ENCODE measurements around the gene TGFA. TPM values are rescaled to one million over a fixed set of nuclear protein-coding genes. Genes with fewer than 3 reads are reported as not detected.

TGFA gene
- total RNA-seq, 2 donors from 2014 or later: 21.4 to 25.8 TPM

- TF ChIP-seq, protein P1, sequence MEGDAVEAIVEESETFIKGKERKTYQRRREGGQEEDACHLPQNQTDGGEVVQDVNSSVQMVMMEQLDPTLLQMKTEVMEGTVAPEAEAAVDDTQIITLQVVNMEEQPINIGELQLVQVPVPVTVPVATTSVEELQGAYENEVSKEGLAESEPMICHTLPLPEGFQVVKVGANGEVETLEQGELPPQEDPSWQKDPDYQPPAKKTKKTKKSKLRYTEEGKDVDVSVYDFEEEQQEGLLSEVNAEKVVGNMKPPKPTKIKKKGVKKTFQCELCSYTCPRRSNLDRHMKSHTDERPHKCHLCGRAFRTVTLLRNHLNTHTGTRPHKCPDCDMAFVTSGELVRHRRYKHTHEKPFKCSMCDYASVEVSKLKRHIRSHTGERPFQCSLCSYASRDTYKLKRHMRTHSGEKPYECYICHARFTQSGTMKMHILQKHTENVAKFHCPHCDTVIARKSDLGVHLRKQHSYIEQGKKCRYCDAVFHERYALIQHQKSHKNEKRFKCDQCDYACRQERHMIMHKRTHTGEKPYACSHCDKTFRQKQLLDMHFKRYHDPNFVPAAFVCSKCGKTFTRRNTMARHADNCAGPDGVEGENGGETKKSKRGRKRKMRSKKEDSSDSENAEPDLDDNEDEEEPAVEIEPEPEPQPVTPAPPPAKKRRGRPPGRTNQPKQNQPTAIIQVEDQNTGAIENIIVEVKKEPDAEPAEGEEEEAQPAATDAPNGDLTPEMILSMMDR (IDR thresholded peaks at IDR 0.05): no peak
Observed at GRCh38 chr2:70549064-70549710, 4.4 kb downstream of the TGFA start.

GRCh38 chr2:70548233-70548632 lies 5.4 kb downstream of the TGFA start:
- no peaks in the 10 kb centered on the region for H3K36me3 ChIP-seq
- intact Hi-C loops (cut with DNase I): no loop called here
- DNase-seq: no peak
- no peak overlapping the region for H3K27ac ChIP-seq
- H3K27me3 ChIP-seq: peaks cover 3% of the 10 kb centered on the region
- H3K9ac ChIP-seq (ENCODE audit: low read depth in 2 of 2, low read length in 2 of 2): no peak overlapping the region
- no peak overlapping the region for H3K4me3 ChIP-seq
- no peaks in the 10 kb centered on the region for H3K9me3 ChIP-seq
- H3K4me1 ChIP-seq: no peaks in the 10 kb centered on the region
- TF ChIP-seq, protein P1 (IDR thresholded peaks at IDR 0.05): no peak

More at GRCh38 chr2:70549064-70549710, 4.4 kb downstream of the TGFA start:
- Histone ChIP-seq H3K9ac (ENCODE audit: low read depth in 2 of 2, low read length in 2 of 2) (no peak overlapping the region), H3K4me1 (no peaks in the 10 kb centered on the region), H3K9me3 (no peaks in the 10 kb centered on the region), H3K4me3 (no peak overlapping the region), H3K27ac (no peak overlapping the region), H3K27me3 (peaks cover 6% of the 10 kb centered on the region), H3K36me3 (no peaks in the 10 kb centered on the region)
- DNase-seq: no peak
- intact Hi-C loops (cut with DNase I): no loop called here

GRCh38 chr2:70546885-70547284 lies 6.7 kb downstream of the TGFA start:
- Histone ChIP-seq H3K27ac (no peak overlapping the region), H3K9me3 (no peaks in the 10 kb centered on the region), H3K9ac (ENCODE audit: low read depth in 2 of 2, low read length in 2 of 2) (no peak overlapping the region), H3K27me3 (no peaks in the 10 kb centered on the region), H3K4me1 (no peaks in the 10 kb centered on the region), H3K4me3 (no peak overlapping the region), H3K36me3 (no peaks in the 10 kb centered on the region)
- intact Hi-C loops (cut with DNase I): no loop called here
- TF ChIP-seq, protein P1 (IDR thresholded peaks at IDR 0.05): no peak
- DNase-seq: no peak

GRCh38 chr2:70546376-70546775 lies 7.2 kb downstream of the TGFA start:
- H3K27me3 ChIP-seq: no peaks in the 10 kb centered on the region
- no peak for DNase-seq
- intact Hi-C loops (cut with DNase I): no loop called here
- no peaks in the 10 kb centered on the region for H3K36me3 ChIP-seq
- H3K4me1 ChIP-seq: no peaks in the 10 kb centered on the region
- H3K4me3 ChIP-seq: no peak overlapping the region
- no peak overlapping the region for H3K9ac ChIP-seq (ENCODE audit: low read depth in 2 of 2, low read length in 2 of 2)
- no peak overlapping the region for H3K27ac ChIP-seq
- H3K9me3 ChIP-seq: no peaks in the 10 kb centered on the region
- TF ChIP-seq, protein P1 (IDR thresholded peaks at IDR 0.05): no peak

DNA sequence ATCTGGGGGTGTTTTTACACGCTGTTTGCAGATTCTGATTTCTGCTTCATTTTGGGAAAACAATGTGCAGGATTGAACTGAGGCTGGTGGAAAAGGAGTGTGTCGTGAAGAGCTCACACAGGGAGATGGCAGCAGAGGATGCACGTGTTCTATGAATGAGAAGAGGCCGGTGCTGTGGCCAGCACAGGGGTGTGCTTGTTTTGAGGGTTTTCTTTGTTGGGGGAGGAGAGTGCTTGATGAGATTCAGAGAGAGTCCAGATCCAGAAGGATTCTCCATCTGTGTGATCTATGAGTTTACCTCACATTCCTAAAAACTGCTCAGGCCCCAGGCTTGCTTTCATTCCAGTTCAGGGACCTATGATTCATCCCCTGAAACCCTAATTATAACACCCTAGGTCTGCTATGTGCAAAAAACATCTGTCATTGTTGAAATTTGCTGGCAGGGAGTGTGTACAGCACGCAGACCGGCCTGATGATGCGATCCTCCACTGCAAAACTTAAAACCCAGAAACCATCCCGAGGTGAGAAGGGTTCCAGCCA lies 12.1 kb downstream of the TGFA start:
- TF ChIP-seq, protein P1 (IDR thresholded peaks at IDR 0.05): no peak
- no peaks in the 10 kb centered on the region for H3K4me1 ChIP-seq
- H3K9ac ChIP-seq (ENCODE audit: low read depth in 2 of 2, low read length in 2 of 2): no peak overlapping the region
- intact Hi-C loops (cut with DNase I): no loop called here
- H3K36me3 ChIP-seq: no peaks in the 10 kb centered on the region
- H3K27ac ChIP-seq: no peak overlapping the region
- H3K27me3 ChIP-seq: no peaks in the 10 kb centered on the region
- H3K4me3 ChIP-seq: no peak overlapping the region
- H3K9me3 ChIP-seq: no peaks in the 10 kb centered on the region
- no peak for DNase-seq
